Right lobe of liver (tissue), 6 donors: ENCODE results near the gene EPHA1. TPM values are rescaled to one million over a fixed set of nuclear protein-coding genes. Genes with fewer than 3 reads are reported as not detected.
A peak's percentile ranks its signal among the peaks of the same experiment; 100 is the strongest.

ENCODE experiments used
- ATAC-seq, 4 donors: fragments of 200-7000 bp; cut with Tn5 transposase; one replicate each; pipeline ENCODE4 v1.9.1; 2020; ENCODE audit warnings: mild to moderate bottlenecking in 4 of 4, moderate library complexity in 4 of 4
- DNase-seq, 3 donors: peaks; one replicate each; pipeline ENCODE4 v3.0.0-alpha.2; 2020
- H3K27ac ChIP-seq, 3 donors: fragments of 200-600 bp; one replicate each; pipeline ENCODE4 v1.8.0; 2022
- H3K27me3 ChIP-seq, 2 donors: fragments of 200-600 bp; one replicate each; pipeline ENCODE4 v1.8.0; 2022
- H3K36me3 ChIP-seq, 4 donors: fragments of 200-600 bp; sonication (generic) in 1 of 4; one replicate each; pipeline versions ENCODE4 v1.5.1 to v1.8.0; 2017 to 2022; ENCODE audit warnings: control low read depth in 1 of 4
- H3K4me1 ChIP-seq, 4 donors: fragments of 200-600 bp; sonication (generic) in 1 of 4; one replicate each; pipeline versions ENCODE4 v1.5.1 to v1.8.0; 2017 to 2022; ENCODE audit warnings: control low read depth in 1 of 4
- H3K4me3 ChIP-seq, 3 donors: fragments of 200-600 bp; one replicate each; pipeline ENCODE4 v1.8.0; 2022
- H3K9me3 ChIP-seq, 4 donors: fragments of 200-600 bp; sonication (generic) in 1 of 4; one replicate each; pipeline versions ENCODE4 v1.5.1 to v1.8.0; 2017 to 2022; ENCODE audit warnings: control low read depth in 1 of 4
- POLR2A ChIP-seq: fragments of 450-650 bp; IDR thresholded peaks from one replicate; pipeline ENCODE4 v1.6.1; 2017; ENCODE audit warnings: antibody characterized with exemption, mild to moderate bottlenecking
- WGBS: methylation state at CpG from one replicate; pipeline ENCODE4 v1.1.6; 2018; ENCODE audit warnings: low coverage, low lambda C conversion rate; ENCODE audit not compliant: insufficient coverage; ENCODE audit errors: missing lambda C conversion rate; 5-methylcytosine and 5-hydroxymethylcytosine counted together
- intact Hi-C, 2 donors: fragments of 100-400 bp; cut with DNase I; formaldehyde crosslinking; loops; one replicate each; pipeline versions ENCODE4 v1.11.2 to v1.14.1; 2022
- total RNA-seq, 6 experiments: library from RNA; depleted of rRNA in 2 of 6; stranded (reverse); fragments of >200 nt in 2 of 6; fragmentation: NEBNext Ultra II Directional in 3 of 6; extraction: Animal tissue kit (Norgen Biotek cat#: 25700) in 3 of 6; gene quantifications; one replicate each; pipeline versions ENCODE4 v1.1.0 to v1.2.4, GENCODE V29; 2016 to 2023
- TF ChIP-seq, protein P1 (sequence below), 4 donors: fragments of 200-600 bp in 3 of 4; fragments of 450-650 bp in 1 of 4; IDR thresholded peaks; one replicate each; pipeline versions ENCODE4 v1.5.1 to v1.8.0; 2016 to 2022; ENCODE audit warnings: antibody characterized with exemption in 4 of 4, mild to moderate bottlenecking in 2 of 4
- donor health status: DM: no; HTN: yes; CAD: no.
- donor health status: DM: no; HTN: no; CAD: no.
- donor health status: DM: no; HTN: no; CAD: no.
- donor health status: DM: no; HTN: yes; CAD: no.
- donor health status: DM: no; HTN: yes; CAD: no.

The EPHA1 gene
- total RNA-seq, 6 experiments from 2014 or later, result 12.6 to 41.3 (median 16.5) TPM

- Histone ChIP-seq H3K27me3 (no peaks in the 10 kb centered on the region), H3K9me3 (no peaks in the 10 kb centered on the region), H3K4me1 (peaks cover 0 to 47% (median 19%) of the 10 kb centered on the region in 4 donors), H3K36me3 (peaks cover 0 to 2% (median 0%) of the 10 kb centered on the region in 4 donors), H3K4me3 (peak overlapping the region; percentile 69 to 98 (median 93)), H3K27ac (peak overlapping the region; percentile 98 to 99 (median 98))
- ATAC-seq (peak in 2 of 4 donors; percentile 3 to 29), DNase-seq (peak in 1 of 3 donors; percentile 53)
- TF ChIP-seq, protein P1, sequence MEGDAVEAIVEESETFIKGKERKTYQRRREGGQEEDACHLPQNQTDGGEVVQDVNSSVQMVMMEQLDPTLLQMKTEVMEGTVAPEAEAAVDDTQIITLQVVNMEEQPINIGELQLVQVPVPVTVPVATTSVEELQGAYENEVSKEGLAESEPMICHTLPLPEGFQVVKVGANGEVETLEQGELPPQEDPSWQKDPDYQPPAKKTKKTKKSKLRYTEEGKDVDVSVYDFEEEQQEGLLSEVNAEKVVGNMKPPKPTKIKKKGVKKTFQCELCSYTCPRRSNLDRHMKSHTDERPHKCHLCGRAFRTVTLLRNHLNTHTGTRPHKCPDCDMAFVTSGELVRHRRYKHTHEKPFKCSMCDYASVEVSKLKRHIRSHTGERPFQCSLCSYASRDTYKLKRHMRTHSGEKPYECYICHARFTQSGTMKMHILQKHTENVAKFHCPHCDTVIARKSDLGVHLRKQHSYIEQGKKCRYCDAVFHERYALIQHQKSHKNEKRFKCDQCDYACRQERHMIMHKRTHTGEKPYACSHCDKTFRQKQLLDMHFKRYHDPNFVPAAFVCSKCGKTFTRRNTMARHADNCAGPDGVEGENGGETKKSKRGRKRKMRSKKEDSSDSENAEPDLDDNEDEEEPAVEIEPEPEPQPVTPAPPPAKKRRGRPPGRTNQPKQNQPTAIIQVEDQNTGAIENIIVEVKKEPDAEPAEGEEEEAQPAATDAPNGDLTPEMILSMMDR (IDR thresholded peaks at IDR 0.05), result no peak
- TF ChIP-seq POLR2A, result no peak
- WGBS, result 4% methylated on average over 13 of the region's 21 CpGs
- intact Hi-C loops, result no loop called here
These were observed 26.4 kb downstream of the EPHA1 start for GRCh38 chr7:143382126-143382790.

- H3K4me3 ChIP-seq, result peak overlapping the region; percentile 69 to 98 (median 93)
- H3K27ac ChIP-seq, result peak overlapping the region; percentile 98 to 99 (median 98)
- peak in 3 of 4 donors; percentile 0 to 5 (median 1) for ATAC-seq
- TF ChIP-seq, protein P1 (IDR thresholded peaks at IDR 0.05), result no peak
- TF ChIP-seq POLR2A, result no peak
- intact Hi-C loops, result no loop called here
- WGBS, result 0% methylated on average over 12 of the region's 64 CpGs
- DNase-seq, result peak; percentile 73 to 82 (median 80)
- no peaks in the 10 kb centered on the region for H3K9me3 ChIP-seq
- peaks cover 0 to 47% (median 19%) of the 10 kb centered on the region in 4 donors for H3K4me1 ChIP-seq
- H3K36me3 ChIP-seq, result no peaks in the 10 kb centered on the region
- no peaks in the 10 kb centered on the region for H3K27me3 ChIP-seq
These were observed 27.1 kb downstream of the EPHA1 start for GRCh38 chr7:143381427-143382125.

- Histone ChIP-seq H3K36me3 (no peaks in the 10 kb centered on the region), H3K27ac (peak within 1 kb of the TSS; percentile 98 to 99 (median 98)), H3K4me3 (peak within 1 kb of the TSS; percentile 69 to 98 (median 93)), H3K9me3 (no peaks in the 10 kb centered on the region), H3K4me1 (peaks cover 0 to 41% (median 17%) of the 10 kb centered on the region in 4 donors), H3K27me3 (no peaks in the 10 kb centered on the region)
- peak; percentile 82 to 94 (median 88) for ATAC-seq
- intact Hi-C loops, result no loop called here
- peak; percentile 90 for TF ChIP-seq POLR2A
- TF ChIP-seq, protein P1 (IDR thresholded peaks at IDR 0.05), result no peak
- DNase-seq, result peak; percentile 98
- 1% methylated on average over 29 of the region's 72 CpGs for WGBS
These were observed 27.8 kb downstream of the EPHA1 start, which contains the start of gene ZYX for GRCh38 chr7:143380646-143381426. Gene ZYX, plus strand, starts transcription at chr7:143381345. Its CDS starts 227 bp downstream, at chr7:143381572.

DNA sequence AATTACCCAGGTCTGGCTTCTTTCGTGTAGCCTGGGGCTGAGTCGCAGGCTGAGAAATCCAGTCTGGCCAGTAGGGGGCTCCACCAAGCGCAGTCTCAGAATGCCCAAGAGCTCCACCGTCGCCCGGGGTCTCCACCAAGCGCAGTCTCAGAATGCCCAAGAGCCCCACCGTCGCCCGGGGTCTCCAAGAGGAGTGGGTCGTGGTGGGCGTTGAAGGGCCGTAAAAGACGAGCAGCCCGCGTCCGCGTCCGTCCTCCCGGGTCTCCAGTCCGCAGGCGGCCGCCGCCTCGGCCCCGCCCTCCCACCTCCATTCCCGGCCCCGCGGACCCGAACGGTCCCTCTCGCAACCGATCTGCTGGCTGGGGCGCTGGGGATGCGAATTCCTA, 28.4 kb downstream of the EPHA1 start:
- WGBS, result 0% methylated on average over 2 of the region's 35 CpGs
- no peak for TF ChIP-seq POLR2A
- TF ChIP-seq, protein P1 (IDR thresholded peaks at IDR 0.05), result peak; percentile 85 to 90 (median 90)
- Histone ChIP-seq H3K4me3 (peak overlapping the region; percentile 69 to 98 (median 93)), H3K36me3 (no peaks in the 10 kb centered on the region), H3K27me3 (no peaks in the 10 kb centered on the region), H3K27ac (peak overlapping the region; percentile 98 to 99 (median 98)), H3K9me3 (no peaks in the 10 kb centered on the region), H3K4me1 (peaks cover 0 to 35% (median 14%) of the 10 kb centered on the region in 4 donors)
- peak; percentile 86 to 90 (median 88) for DNase-seq
- peak; percentile 63 to 72 (median 70) for ATAC-seq
- intact Hi-C loops, result no loop called here
